ENCODE measurements around the gene TRIM32.

TRIM32 gene

GRCh38 chr9:116693233-116693731 lies 6.2 kb downstream of the TRIM32 start:
- Histone ChIP-seq H3K27ac (ENCODE audit: low read depth, low read length) (no peak overlapping the region), H3K27me3 (ENCODE audit: control insufficient read depth, insufficient read depth, low read length) (no peaks in the 10 kb centered on the region), H3K4me1 (ENCODE audit: control insufficient read depth, insufficient read depth, low read length) (peaks cover 9% of the 10 kb centered on the region; the same call in 1 of the 2 replicates), H3K4me3 (ENCODE audit: low read depth, low read length) (no peak overlapping the region), H3K9me3 (ENCODE audit: control insufficient read depth, insufficient read depth, low read depth, low read length) (no peaks in the 10 kb centered on the region), H3K36me3 (ENCODE audit: control insufficient read depth, insufficient read depth, low read length) (peaks cover 12% of the 10 kb centered on the region), H3K9ac (ENCODE audit: low read length) (no peak overlapping the region)

GRCh38 chr9:116694785-116695291 lies 7.7 kb downstream of the TRIM32 start:
- no peak overlapping the region for H3K4me3 ChIP-seq (ENCODE audit: low read depth, low read length)
- H3K4me1 ChIP-seq (ENCODE audit: control insufficient read depth, insufficient read depth, low read length), result no peaks in the 10 kb centered on the region
- H3K9me3 ChIP-seq (ENCODE audit: control insufficient read depth, insufficient read depth, low read depth, low read length), result no peaks in the 10 kb centered on the region
- H3K27me3 ChIP-seq (ENCODE audit: control insufficient read depth, insufficient read depth, low read length), result no peaks in the 10 kb centered on the region
- peaks cover 27% of the 10 kb centered on the region for H3K36me3 ChIP-seq (ENCODE audit: control insufficient read depth, insufficient read depth, low read length)
- no peak overlapping the region for H3K9ac ChIP-seq (ENCODE audit: low read length)
- no peak overlapping the region for H3K27ac ChIP-seq (ENCODE audit: low read depth, low read length)

GRCh38 chr9:116695438-116695837 lies 8.3 kb downstream of the TRIM32 start:
- Histone ChIP-seq H3K27me3 (ENCODE audit: control insufficient read depth, insufficient read depth, low read length) (no peaks in the 10 kb centered on the region), H3K9me3 (ENCODE audit: control insufficient read depth, insufficient read depth, low read depth, low read length) (no peaks in the 10 kb centered on the region), H3K4me1 (ENCODE audit: control insufficient read depth, insufficient read depth, low read length) (no peaks in the 10 kb centered on the region), H3K36me3 (ENCODE audit: control insufficient read depth, insufficient read depth, low read length) (peaks cover 33% of the 10 kb centered on the region), H3K4me3 (ENCODE audit: low read depth, low read length) (no peak overlapping the region), H3K9ac (ENCODE audit: low read length) (no peak overlapping the region), H3K27ac (ENCODE audit: low read depth, low read length) (no peak overlapping the region)

- Histone ChIP-seq H3K4me1 (ENCODE audit: control insufficient read depth, insufficient read depth, low read length) (no peaks in the 10 kb centered on the region), H3K9ac (ENCODE audit: low read length) (no peak overlapping the region), H3K27ac (ENCODE audit: low read depth, low read length) (no peak overlapping the region), H3K27me3 (ENCODE audit: control insufficient read depth, insufficient read depth, low read length) (no peaks in the 10 kb centered on the region), H3K9me3 (ENCODE audit: control insufficient read depth, insufficient read depth, low read depth, low read length) (0 out of 2 replicates have a peak, but pooled peaks cover under 1% of the 10 kb centered on the region), H3K36me3 (ENCODE audit: control insufficient read depth, insufficient read depth, low read length) (peaks cover 35% of the 10 kb centered on the region), H3K4me3 (ENCODE audit: low read depth, low read length) (no peak overlapping the region)
Observed at GRCh38 chr9:116697362-116697761, 10.3 kb downstream of the TRIM32 start.

GRCh38 chr9:116697887-116698286 lies 10.8 kb downstream of the TRIM32 start:
- Histone ChIP-seq H3K27ac (ENCODE audit: low read depth, low read length) (no peak overlapping the region), H3K9me3 (ENCODE audit: control insufficient read depth, insufficient read depth, low read depth, low read length) (peaks cover 6% of the 10 kb centered on the region; the same call in 1 of the 2 replicates), H3K4me3 (ENCODE audit: low read depth, low read length) (no peak overlapping the region), H3K4me1 (ENCODE audit: control insufficient read depth, insufficient read depth, low read length) (no peaks in the 10 kb centered on the region), H3K9ac (ENCODE audit: low read length) (no peak overlapping the region), H3K36me3 (ENCODE audit: control insufficient read depth, insufficient read depth, low read length) (peaks cover 35% of the 10 kb centered on the region), H3K27me3 (ENCODE audit: control insufficient read depth, insufficient read depth, low read length) (no peaks in the 10 kb centered on the region)

- Histone ChIP-seq H3K36me3 (ENCODE audit: control insufficient read depth, insufficient read depth, low read length) (peaks cover 35% of the 10 kb centered on the region), H3K27me3 (ENCODE audit: control insufficient read depth, insufficient read depth, low read length) (no peaks in the 10 kb centered on the region), H3K27ac (ENCODE audit: low read depth, low read length) (no peak overlapping the region), H3K4me3 (ENCODE audit: low read depth, low read length) (no peak overlapping the region), H3K9me3 (ENCODE audit: control insufficient read depth, insufficient read depth, low read depth, low read length) (peaks cover 6% of the 10 kb centered on the region; the same call in 1 of the 2 replicates), H3K4me1 (ENCODE audit: control insufficient read depth, insufficient read depth, low read length) (peaks cover 4% of the 10 kb centered on the region), H3K9ac (ENCODE audit: low read length) (no peak overlapping the region)
Observed at GRCh38 chr9:116700279-116700678, 13.2 kb downstream of the TRIM32 start.

- Histone ChIP-seq H3K27me3 (ENCODE audit: control insufficient read depth, insufficient read depth, low read length) (no peaks in the 10 kb centered on the region), H3K9me3 (ENCODE audit: control insufficient read depth, insufficient read depth, low read depth, low read length) (peaks cover 6% of the 10 kb centered on the region; the same call in 1 of the 2 replicates), H3K36me3 (ENCODE audit: control insufficient read depth, insufficient read depth, low read length) (peaks cover 35% of the 10 kb centered on the region), H3K9ac (ENCODE audit: low read length) (no peak overlapping the region), H3K4me3 (ENCODE audit: low read depth, low read length) (no peak overlapping the region), H3K4me1 (ENCODE audit: control insufficient read depth, insufficient read depth, low read length) (peaks cover 4% of the 10 kb centered on the region), H3K27ac (ENCODE audit: low read depth, low read length) (no peak overlapping the region)
Observed at GRCh38 chr9:116700882-116701865, 14.1 kb downstream of the TRIM32 start.

- peaks cover 4% of the 10 kb centered on the region for H3K4me1 ChIP-seq (ENCODE audit: control insufficient read depth, insufficient read depth, low read length)
- H3K9me3 ChIP-seq (ENCODE audit: control insufficient read depth, insufficient read depth, low read depth, low read length), result peaks cover 6% of the 10 kb centered on the region; the same call in 1 of the 2 replicates
- no peaks in the 10 kb centered on the region for H3K27me3 ChIP-seq (ENCODE audit: control insufficient read depth, insufficient read depth, low read length)
- H3K36me3 ChIP-seq (ENCODE audit: control insufficient read depth, insufficient read depth, low read length), result peaks cover 35% of the 10 kb centered on the region
- no peak overlapping the region for H3K4me3 ChIP-seq (ENCODE audit: low read depth, low read length)
- no peak overlapping the region for H3K9ac ChIP-seq (ENCODE audit: low read length)
- H3K27ac ChIP-seq (ENCODE audit: low read depth, low read length), result no peak overlapping the region
Observed at GRCh38 chr9:116701940-116702642, 15.0 kb downstream of the TRIM32 start.

- Histone ChIP-seq H3K27ac (ENCODE audit: low read depth, low read length) (no peak overlapping the region), H3K4me3 (ENCODE audit: low read depth, low read length) (no peak overlapping the region), H3K9me3 (ENCODE audit: control insufficient read depth, insufficient read depth, low read depth, low read length) (peaks cover 6% of the 10 kb centered on the region; the same call in 1 of the 2 replicates), H3K27me3 (ENCODE audit: control insufficient read depth, insufficient read depth, low read length) (no peaks in the 10 kb centered on the region), H3K9ac (ENCODE audit: low read length) (no peak overlapping the region), H3K4me1 (ENCODE audit: control insufficient read depth, insufficient read depth, low read length) (peaks cover 4% of the 10 kb centered on the region), H3K36me3 (ENCODE audit: control insufficient read depth, insufficient read depth, low read length) (peaks cover 20% of the 10 kb centered on the region)
Observed at GRCh38 chr9:116703634-116704033, 16.5 kb downstream of the TRIM32 start.

- Histone ChIP-seq H3K36me3 (ENCODE audit: control insufficient read depth, insufficient read depth, low read length) (peaks cover 11% of the 10 kb centered on the region), H3K4me3 (ENCODE audit: low read depth, low read length) (no peak overlapping the region), H3K9ac (ENCODE audit: low read length) (no peak overlapping the region), H3K27ac (ENCODE audit: low read depth, low read length) (no peak overlapping the region), H3K9me3 (ENCODE audit: control insufficient read depth, insufficient read depth, low read depth, low read length) (peaks cover 6% of the 10 kb centered on the region; the same call in 1 of the 2 replicates), H3K27me3 (ENCODE audit: control insufficient read depth, insufficient read depth, low read length) (no peaks in the 10 kb centered on the region), H3K4me1 (ENCODE audit: control insufficient read depth, insufficient read depth, low read length) (peaks cover 4% of the 10 kb centered on the region)
Observed at GRCh38 chr9:116704470-116704869, 17.4 kb downstream of the TRIM32 start.

Measured in HUES6 (cell line).